HEK293 (cell line): ENCODE results near the gene SZRD1.

Source experiments
- CTCF ChIA-PET: fragments of 350-600 bp; formaldehyde crosslinking; extraction: SDS; loops from one replicate; lab custom pipeline; 2021; ENCODE audit warnings: antibody characterized with exemption; lab: Yijun Ruan, JAX
- POLR2A ChIA-PET: fragments of 300-600 bp; formaldehyde crosslinking; extraction: SDS; loops from one replicate; lab custom pipeline; 2020; ENCODE audit warnings: antibody characterized with exemption, inconsistent platforms; lab: Yijun Ruan, JAX
- H3K27ac ChIP-seq: fragments of 200-500 bp; sonication (Bioruptor generic); 2 replicates; pipeline ENCODE4 v1.5.1; 2014; ENCODE audit warnings: low read depth, low read length, control low read depth, inconsistent platforms; ENCODE audit errors: extremely low read depth
- H3K36me3 ChIP-seq, 2 experiments: fragments of 200-500 bp in 1 of 2; sonication (Bioruptor generic) in 1 of 2; 1 replicate in 1 of 2; 2 replicates in 1 of 2; pipeline ENCODE4 v1.5.1; 2014 to 2017; ENCODE audit warnings: inconsistent platforms in 2 of 2, low read length in 2 of 2; ENCODE audit not compliant: control insufficient read depth in 2 of 2, insufficient read depth in 1 of 2
- H3K4me1 ChIP-seq: fragments of 200-500 bp; sonication (Bioruptor generic); 2 replicates; pipeline ENCODE4 v1.5.1; 2014; ENCODE audit warnings: mild to moderate bottlenecking, low read length, inconsistent platforms; ENCODE audit not compliant: control insufficient read depth, insufficient read depth
- H3K4me3 ChIP-seq: 2 replicates; pipeline ENCODE4 v1.5.1; 2011; ENCODE audit warnings: low read depth, mild to moderate bottlenecking, control low read depth, low read length, moderate library complexity
- H3K9me3 ChIP-seq: fragments of 200-500 bp; sonication (Bioruptor generic); 2 replicates; pipeline ENCODE4 v1.5.1; 2014; ENCODE audit warnings: low read depth, low read length, inconsistent platforms; ENCODE audit not compliant: control insufficient read depth, insufficient read depth
- ZFP69B ChIP-seq: fragments of 450-650 bp; formaldehyde crosslinking; IDR thresholded peaks from 2 replicates; pipeline ENCODE4 v1.5.1; 2016; ENCODE audit warnings: missing biosample characterization, missing genetic modification characterization
- ZNF121 ChIP-seq: fragments of 450-650 bp; formaldehyde crosslinking; IDR thresholded peaks from 2 replicates; pipeline ENCODE4 v1.5.1; 2016; ENCODE audit warnings: missing biosample characterization, missing genetic modification characterization
- ZNF600 ChIP-seq: fragments of 450-650 bp; formaldehyde crosslinking; IDR thresholded peaks from 2 replicates; pipeline ENCODE4 v1.5.1; 2016; ENCODE audit warnings: missing biosample characterization, missing genetic modification characterization
- TF ChIP-seq, protein P1 (sequence below): fragments of 450-650 bp; IDR thresholded peaks from 2 replicates; pipeline ENCODE4 v1.5.1; 2018; ENCODE audit warnings: missing biosample characterization, missing genetic modification characterization

Gene SZRD1

DNA sequence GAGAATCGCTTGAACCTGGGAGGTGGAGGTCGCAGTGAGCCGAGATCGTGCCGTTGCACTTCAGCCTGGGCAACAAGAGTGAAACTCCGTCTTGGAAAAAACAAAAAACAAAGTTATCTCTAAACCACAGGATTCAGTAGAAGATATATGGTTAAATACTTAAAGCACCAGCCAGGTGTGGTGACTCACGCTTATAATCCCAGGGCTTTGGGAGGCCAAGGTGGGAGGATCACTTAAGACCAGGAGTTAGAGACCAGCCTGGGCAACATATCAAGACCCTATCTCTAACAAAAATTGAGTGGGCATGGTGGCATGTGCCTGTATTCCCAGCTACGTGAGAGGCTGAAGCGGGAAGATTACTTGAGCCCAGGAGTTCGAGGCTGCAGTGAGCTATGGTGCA, 79.1 kb downstream of the SZRD1 start:
- H3K4me1 ChIP-seq = no peaks in the 10 kb centered on the region
- H3K4me3 ChIP-seq = no peak overlapping the region
- H3K9me3 ChIP-seq = no peaks in the 10 kb centered on the region
- no peak overlapping the region for H3K27ac ChIP-seq
- TF ChIP-seq ZNF121 (tag by site-specific recombination) = 0 out of 2 replicates have a peak, but pooled peaks have one; percentile 46
- TF ChIP-seq, protein P1, sequence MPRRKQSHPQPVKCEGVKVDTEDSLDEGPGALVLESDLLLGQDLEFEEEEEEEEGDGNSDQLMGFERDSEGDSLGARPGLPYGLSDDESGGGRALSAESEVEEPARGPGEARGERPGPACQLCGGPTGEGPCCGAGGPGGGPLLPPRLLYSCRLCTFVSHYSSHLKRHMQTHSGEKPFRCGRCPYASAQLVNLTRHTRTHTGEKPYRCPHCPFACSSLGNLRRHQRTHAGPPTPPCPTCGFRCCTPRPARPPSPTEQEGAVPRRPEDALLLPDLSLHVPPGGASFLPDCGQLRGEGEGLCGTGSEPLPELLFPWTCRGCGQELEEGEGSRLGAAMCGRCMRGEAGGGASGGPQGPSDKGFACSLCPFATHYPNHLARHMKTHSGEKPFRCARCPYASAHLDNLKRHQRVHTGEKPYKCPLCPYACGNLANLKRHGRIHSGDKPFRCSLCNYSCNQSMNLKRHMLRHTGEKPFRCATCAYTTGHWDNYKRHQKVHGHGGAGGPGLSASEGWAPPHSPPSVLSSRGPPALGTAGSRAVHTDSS (tag by site-specific recombination) = no peak
- H3K36me3 ChIP-seq = peaks cover 7 to 90% of the 10 kb centered on the region in 2 experiments
- POLR2A ChIA-PET = no interaction called here
- CTCF ChIA-PET = no interaction called here

DNA sequence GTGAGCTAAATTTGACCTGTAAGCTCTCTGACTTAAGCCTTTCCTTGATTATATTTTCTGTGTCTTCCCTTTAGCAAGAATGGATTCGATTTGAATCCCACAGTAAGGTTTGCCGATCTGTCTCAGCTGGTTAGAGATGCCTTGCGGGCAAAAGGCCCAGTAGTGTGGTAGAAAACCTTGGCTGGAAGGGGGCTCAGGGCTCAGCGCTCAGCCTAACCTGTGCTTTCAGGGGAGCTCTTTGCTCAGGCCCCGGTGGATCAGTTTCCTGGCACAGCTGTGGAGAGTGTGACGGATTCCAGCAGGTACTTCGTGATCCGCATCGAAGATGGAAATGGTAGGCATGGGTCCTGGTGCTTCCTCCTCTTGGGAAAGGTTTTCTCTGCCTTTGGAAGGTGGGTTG, 80.6 kb downstream of the SZRD1 start:
- Histone ChIP-seq H3K4me3 (no peak overlapping the region), H3K4me1 (no peaks in the 10 kb centered on the region), H3K9me3 (no peaks in the 10 kb centered on the region), H3K27ac (no peak overlapping the region)
- CTCF ChIA-PET = no interaction called here
- POLR2A ChIA-PET = no interaction called here
- TF ChIP-seq ZNF600 (peak; percentile 55), ZFP69B (tag by site-specific recombination) (no peak)
- TF ChIP-seq, all 188 proteins: peak for 1
- H3K36me3 ChIP-seq = peaks cover 14 to 97% of the 10 kb centered on the region in 2 experiments
